Thyroid gland (tissue), 4 donors: ENCODE measurements around the gene CACNG1.

Experiments used
- POLR2A ChIP-seq, 2 donors: fragments of 450-650 bp; IDR thresholded peaks; one replicate each; pipeline ENCODE4 v1.6.1; 2017; ENCODE audit warnings: antibody characterized with exemption in 2 of 2, mild to moderate bottlenecking in 2 of 2, moderate library complexity in 1 of 2
- TF ChIP-seq, protein P1 (sequence below), 6 experiments: fragments of 200-600 bp in 3 of 6; fragments of 450-650 bp in 3 of 6; sonication (generic) in 3 of 6; IDR thresholded peaks; one replicate each; pipeline ENCODE4 v1.5.1; 2016 to 2019; ENCODE audit warnings: antibody characterized with exemption in 6 of 6, mild to moderate bottlenecking in 2 of 6, inconsistent platforms in 1 of 6, moderate library complexity in 1 of 6

DNA sequence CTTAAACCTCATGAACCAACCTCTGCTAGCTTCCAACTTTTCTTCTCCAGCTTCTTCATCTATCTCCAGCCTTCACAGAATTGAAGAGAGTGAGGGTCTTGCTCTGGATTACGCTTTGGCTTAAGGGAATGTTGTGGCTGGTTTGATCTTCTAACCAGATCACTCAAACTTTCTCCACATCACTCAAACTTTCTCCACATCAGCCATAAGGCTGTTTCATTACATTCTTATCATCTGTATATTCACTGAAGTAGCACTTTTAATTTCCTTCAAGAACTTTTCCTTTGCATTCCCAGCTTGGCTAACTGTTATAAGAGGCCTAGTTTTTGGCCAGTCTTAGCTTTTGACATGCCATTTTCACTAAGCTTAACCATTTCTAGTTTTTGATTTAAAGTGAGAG, 52.3 kb downstream of the CACNG1 start:
- no peak for TF ChIP-seq POLR2A (IDR thresholded peaks at IDR 0.05)
- TF ChIP-seq, protein P1, sequence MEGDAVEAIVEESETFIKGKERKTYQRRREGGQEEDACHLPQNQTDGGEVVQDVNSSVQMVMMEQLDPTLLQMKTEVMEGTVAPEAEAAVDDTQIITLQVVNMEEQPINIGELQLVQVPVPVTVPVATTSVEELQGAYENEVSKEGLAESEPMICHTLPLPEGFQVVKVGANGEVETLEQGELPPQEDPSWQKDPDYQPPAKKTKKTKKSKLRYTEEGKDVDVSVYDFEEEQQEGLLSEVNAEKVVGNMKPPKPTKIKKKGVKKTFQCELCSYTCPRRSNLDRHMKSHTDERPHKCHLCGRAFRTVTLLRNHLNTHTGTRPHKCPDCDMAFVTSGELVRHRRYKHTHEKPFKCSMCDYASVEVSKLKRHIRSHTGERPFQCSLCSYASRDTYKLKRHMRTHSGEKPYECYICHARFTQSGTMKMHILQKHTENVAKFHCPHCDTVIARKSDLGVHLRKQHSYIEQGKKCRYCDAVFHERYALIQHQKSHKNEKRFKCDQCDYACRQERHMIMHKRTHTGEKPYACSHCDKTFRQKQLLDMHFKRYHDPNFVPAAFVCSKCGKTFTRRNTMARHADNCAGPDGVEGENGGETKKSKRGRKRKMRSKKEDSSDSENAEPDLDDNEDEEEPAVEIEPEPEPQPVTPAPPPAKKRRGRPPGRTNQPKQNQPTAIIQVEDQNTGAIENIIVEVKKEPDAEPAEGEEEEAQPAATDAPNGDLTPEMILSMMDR (IDR thresholded peaks at IDR 0.05), result no peak
